ENCODE measurements around the gene LENG8.
A peak's percentile ranks its signal among the peaks of the same experiment; 100 is the strongest.

LENG8 gene

GRCh38 chr19:54480051-54480450, 31.1 kb downstream of the LENG8 start:
- TF ChIP-seq, protein P1, sequence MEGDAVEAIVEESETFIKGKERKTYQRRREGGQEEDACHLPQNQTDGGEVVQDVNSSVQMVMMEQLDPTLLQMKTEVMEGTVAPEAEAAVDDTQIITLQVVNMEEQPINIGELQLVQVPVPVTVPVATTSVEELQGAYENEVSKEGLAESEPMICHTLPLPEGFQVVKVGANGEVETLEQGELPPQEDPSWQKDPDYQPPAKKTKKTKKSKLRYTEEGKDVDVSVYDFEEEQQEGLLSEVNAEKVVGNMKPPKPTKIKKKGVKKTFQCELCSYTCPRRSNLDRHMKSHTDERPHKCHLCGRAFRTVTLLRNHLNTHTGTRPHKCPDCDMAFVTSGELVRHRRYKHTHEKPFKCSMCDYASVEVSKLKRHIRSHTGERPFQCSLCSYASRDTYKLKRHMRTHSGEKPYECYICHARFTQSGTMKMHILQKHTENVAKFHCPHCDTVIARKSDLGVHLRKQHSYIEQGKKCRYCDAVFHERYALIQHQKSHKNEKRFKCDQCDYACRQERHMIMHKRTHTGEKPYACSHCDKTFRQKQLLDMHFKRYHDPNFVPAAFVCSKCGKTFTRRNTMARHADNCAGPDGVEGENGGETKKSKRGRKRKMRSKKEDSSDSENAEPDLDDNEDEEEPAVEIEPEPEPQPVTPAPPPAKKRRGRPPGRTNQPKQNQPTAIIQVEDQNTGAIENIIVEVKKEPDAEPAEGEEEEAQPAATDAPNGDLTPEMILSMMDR (IDR thresholded peaks at IDR 0.05; ENCODE audit: borderline replicate concordance, insufficient read depth, low read depth, low read length) = no peak
- no peak overlapping the region for H3K4me3 ChIP-seq (ENCODE audit: low read depth, low read length)

GRCh38 chr19:54481326-54481930, 32.4 kb downstream of the LENG8 start:
- no peak overlapping the region for H3K4me3 ChIP-seq (ENCODE audit: low read depth, low read length)
- TF ChIP-seq, protein P1 (IDR thresholded peaks at IDR 0.05; ENCODE audit: borderline replicate concordance, insufficient read depth, low read depth, low read length) = peak; percentile 78

GRCh38 chr19:54482889-54483288, 33.9 kb downstream of the LENG8 start:
- TF ChIP-seq, protein P1 (IDR thresholded peaks at IDR 0.05; ENCODE audit: borderline replicate concordance, insufficient read depth, low read depth, low read length) = no peak

DNA sequence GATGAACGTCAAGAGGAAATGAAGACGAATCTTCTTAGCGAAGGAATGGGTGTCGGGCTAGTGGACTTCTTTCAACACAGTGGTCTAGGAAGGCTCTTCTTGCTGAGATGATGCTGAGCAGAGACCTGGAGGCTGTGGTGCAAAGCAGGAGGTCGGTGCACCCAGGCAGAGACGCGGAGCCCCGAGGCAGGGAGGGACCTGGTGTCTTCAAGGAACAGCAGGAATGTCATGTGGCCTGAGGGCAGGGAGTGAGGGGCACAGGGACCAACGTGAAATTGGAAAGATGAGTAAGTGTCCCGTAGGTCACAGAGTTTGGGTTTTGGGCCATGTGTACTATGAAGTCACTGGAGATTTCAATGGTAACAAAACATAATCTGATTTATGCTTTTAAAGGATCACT, 35.5 kb downstream of the LENG8 start:
- H3K4me3 ChIP-seq (ENCODE audit: low read depth, low read length) = no peak overlapping the region
- TF ChIP-seq, protein P1 (IDR thresholded peaks at IDR 0.05; ENCODE audit: borderline replicate concordance, insufficient read depth, low read depth, low read length) = no peak

More at GRCh38 chr19:54482889-54483288, 33.9 kb downstream of the LENG8 start:
- no peak overlapping the region for H3K4me3 ChIP-seq (ENCODE audit: low read depth, low read length)

GRCh38 chr19:54485851-54486250, 36.9 kb downstream of the LENG8 start:
- H3K4me3 ChIP-seq (ENCODE audit: low read depth, low read length) = no peak overlapping the region
- TF ChIP-seq, protein P1 (IDR thresholded peaks at IDR 0.05; ENCODE audit: borderline replicate concordance, insufficient read depth, low read depth, low read length) = no peak

GRCh38 chr19:54489341-54489740, 40.3 kb downstream of the LENG8 start:
- H3K4me3 ChIP-seq (ENCODE audit: low read depth, low read length) = no peak overlapping the region
- TF ChIP-seq, protein P1 (IDR thresholded peaks at IDR 0.05; ENCODE audit: borderline replicate concordance, insufficient read depth, low read depth, low read length) = no peak

DNA sequence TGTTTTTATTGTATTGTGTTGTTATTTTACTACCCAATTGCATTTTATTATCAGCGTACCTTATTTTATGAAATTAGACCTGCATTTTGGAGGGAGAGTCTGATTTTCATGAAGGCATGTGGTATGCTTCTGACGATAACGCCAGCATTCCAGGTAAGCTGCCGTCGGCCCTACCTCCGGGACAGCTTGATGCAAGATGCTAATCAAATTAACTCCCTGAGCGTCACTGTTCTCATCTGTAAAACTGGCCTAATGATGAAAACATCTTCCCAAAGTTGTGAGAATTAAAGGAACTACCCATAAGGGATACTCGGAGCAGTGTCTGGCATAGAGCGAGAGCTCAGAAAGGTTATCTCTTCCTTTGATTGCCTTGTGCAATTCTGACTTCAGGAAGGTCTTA, 40.8 kb downstream of the LENG8 start:
- H3K4me3 ChIP-seq (ENCODE audit: low read depth, low read length) = no peak overlapping the region
- TF ChIP-seq, protein P1 (IDR thresholded peaks at IDR 0.05; ENCODE audit: borderline replicate concordance, insufficient read depth, low read depth, low read length) = no peak
